Left renal cortex interstitium (tissue), 4 donors: ENCODE data around the gene PDXP. TPM values are rescaled to one million over a fixed set of nuclear protein-coding genes. Genes with fewer than 3 reads are reported as not detected.

ENCODE experiments used
- DNase-seq, 4 donors: peaks; one replicate each; pipeline ENCODE4 v3.0.0-alpha.2; 2013; ENCODE audit warnings: low read depth in 4 of 4, low spot score in 2 of 4, missing footprints in 1 of 4
- polyA plus RNA-seq, 4 donors: library from polyadenylated mRNA; unstranded; fragments of 120-200 nt; gene quantifications; one replicate each; pipeline ENCODE4 v1.2.1, GENCODE V29; 2013; ENCODE audit not compliant: insufficient read length in 4 of 4

PDXP gene
- polyA plus RNA-seq, 4 donors, result 16.7 to 22.7 (median 18.4) TPM

GRCh38 chr22:37672206-37672919 lies 13.8 kb downstream of the PDXP start:
- no peak for DNase-seq

- DNase-seq, result no peak
Measured at GRCh38 chr22:37672920-37673455, 14.5 kb downstream of the PDXP start.

GRCh38 chr22:37674248-37674647 lies 15.7 kb downstream of the PDXP start:
- no peak for DNase-seq

- peak in 2 of 4 donors; percentile 78 to 80 for DNase-seq
Measured at GRCh38 chr22:37674951-37675929, 16.7 kb downstream of the PDXP start, which contains the start of gene LGALS1. Gene LGALS1 (plus strand): TSS chr22:37675636. CDS start chr22:37675703, 67 bp downstream.

- no peak for DNase-seq
Measured at GRCh38 chr22:37675930-37676735, 17.6 kb downstream of the PDXP start.

GRCh38 chr22:37676736-37677492 lies 18.4 kb downstream of the PDXP start:
- peak in 1 of 4 donors; percentile 72 for DNase-seq

GRCh38 chr22:37677493-37677974 lies 19.0 kb downstream of the PDXP start:
- no peak for DNase-seq

GRCh38 chr22:37678372-37678771 lies 19.8 kb downstream of the PDXP start:
- no peak for DNase-seq

GRCh38 chr22:37679670-37680069 lies 21.1 kb downstream of the PDXP start:
- DNase-seq, result no peak

GRCh38 chr22:37680191-37680851 lies 21.8 kb downstream of the PDXP start:
- DNase-seq, result no peak

- DNase-seq, result no peak
Measured at GRCh38 chr22:37681001-37681424, 22.5 kb downstream of the PDXP start.

GRCh38 chr22:37681556-37682049 lies 23.1 kb downstream of the PDXP start:
- no peak for DNase-seq

GRCh38 chr22:37684803-37685615 lies 26.5 kb downstream of the PDXP start:
- DNase-seq, result no peak

- peak; percentile 72 to 88 (median 84) for DNase-seq
Measured at GRCh38 chr22:37686002-37686982, 27.8 kb downstream of the PDXP start, which contains the start of gene NOL12. Gene NOL12 (plus strand): TSS chr22:37686343. CDS start chr22:37686393, 50 bp downstream.

GRCh38 chr22:37690407-37690806 lies 31.9 kb downstream of the PDXP start:
- DNase-seq, result no peak

GRCh38 chr22:37690901-37691504 lies 32.5 kb downstream of the PDXP start:
- DNase-seq, result no peak
